ENCODE results near the gene KLHDC9.

KLHDC9 gene

DNA sequence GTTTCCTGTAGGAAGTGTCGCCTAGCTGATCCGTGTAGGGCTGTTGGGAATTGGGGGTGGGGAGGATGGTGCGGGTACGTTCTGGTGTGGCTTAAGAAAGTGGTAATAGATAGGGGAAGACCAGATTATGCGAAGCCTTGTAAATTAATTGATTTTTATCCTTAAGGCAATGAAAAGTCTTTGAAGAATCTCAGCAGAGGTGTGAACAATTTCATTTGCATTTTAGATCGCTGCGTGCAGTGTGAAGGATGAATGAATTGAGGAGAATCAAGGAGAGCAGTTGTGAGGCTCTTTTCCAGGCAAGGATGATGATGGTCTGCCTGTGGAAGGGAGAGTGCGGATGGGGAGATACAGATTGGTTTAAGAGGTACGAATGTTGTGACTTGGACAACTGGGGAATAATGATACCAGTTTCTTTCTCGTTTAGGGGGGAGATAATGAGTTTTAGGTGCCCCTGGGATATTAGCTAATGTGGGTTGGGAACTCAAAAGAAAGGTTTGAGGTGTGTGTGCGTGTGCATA is 35.1 kb downstream of the KLHDC9 start:
- no peak for DNase-seq

DNA sequence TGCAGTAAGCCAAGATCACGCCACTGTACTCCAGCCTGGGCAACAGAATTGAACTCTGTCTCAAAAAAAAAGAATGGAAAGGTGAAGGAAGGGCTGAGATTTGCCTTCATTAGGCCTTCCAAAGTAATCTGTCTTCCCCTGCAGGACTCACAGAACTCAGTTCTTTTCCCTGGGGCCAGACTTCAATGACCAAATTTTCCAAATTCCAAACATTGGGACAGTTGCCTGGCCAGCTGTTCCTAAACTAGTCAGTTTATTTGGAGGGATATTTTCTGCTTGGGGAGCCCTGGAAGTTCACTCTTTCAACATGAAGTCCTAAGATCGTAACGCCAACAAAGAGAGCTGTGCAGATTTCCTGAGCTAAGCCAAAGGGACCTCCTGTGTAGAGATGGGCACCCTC is 39.7 kb downstream of the KLHDC9 start:
- no peak for DNase-seq

DNA sequence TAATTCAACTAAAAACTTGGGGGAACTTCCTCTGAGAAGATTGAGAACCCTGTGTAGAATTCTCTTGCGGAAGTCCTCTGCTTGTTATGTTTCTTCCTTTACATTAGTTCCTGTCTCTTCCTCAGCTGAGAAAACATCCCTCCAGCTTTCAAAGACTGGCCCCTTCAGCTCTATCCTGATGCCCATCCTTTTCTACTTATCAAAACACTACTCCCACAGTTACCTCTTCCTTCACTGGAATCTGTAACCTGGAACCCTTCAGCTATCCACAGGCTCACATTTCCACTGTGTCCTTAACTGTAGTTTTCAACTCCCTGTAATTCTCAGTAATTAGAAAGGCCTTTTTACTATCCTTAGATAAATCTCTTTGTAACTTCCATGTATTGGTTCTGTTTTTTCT is 40.3 kb downstream of the KLHDC9 start:
- DNase-seq: no peak

DNA sequence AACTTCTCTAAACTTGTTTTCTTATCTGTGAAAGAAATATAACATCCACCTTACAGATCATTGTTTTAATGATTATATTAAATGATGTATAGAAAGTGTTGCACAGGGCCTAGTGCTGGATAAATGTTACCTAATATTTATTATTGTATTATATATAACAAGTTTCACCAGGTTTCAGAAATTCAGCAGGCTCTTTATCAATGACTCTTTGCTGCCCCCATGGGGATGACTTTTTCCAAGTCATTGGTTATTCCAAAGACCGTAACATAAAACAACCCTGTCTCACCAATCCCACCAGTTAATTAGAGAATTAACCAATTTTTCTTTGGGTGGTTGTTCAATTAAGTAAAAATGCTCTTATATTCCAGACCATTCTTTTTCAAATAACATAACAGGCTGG is 41.6 kb downstream of the KLHDC9 start:
- peak; percentile 68 for DNase-seq

DNA sequence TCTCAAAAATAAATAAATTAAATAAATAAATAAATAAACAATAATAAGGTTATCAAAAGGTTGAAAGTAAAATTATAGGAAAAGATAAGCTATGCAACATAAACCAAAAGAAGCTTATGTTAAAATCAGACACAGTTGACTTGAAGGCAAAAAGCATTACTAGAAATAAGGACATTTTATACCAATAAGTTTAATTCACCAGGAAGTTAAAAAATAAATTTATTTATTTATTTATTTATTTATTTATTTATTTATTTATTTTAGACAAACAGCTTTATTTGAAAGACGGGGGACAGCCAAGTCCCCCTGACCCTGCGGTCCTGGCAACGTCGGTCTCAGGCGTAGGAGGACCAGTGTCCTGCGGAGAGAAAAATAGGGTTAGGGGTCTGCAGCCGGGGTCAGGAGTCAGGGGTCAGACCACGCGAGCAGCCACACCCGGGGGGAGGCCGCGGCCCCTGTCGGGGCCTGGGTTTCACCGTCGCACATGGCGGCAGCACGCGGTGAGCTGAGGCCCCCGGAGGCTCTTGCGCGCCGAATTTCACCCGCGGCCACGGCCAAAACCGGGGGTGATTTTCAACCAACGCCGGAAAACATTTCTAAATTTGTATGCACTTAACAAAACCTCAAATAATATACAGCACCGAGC is 42.7 kb downstream of the KLHDC9 start:
- DNase-seq: no peak

DNA sequence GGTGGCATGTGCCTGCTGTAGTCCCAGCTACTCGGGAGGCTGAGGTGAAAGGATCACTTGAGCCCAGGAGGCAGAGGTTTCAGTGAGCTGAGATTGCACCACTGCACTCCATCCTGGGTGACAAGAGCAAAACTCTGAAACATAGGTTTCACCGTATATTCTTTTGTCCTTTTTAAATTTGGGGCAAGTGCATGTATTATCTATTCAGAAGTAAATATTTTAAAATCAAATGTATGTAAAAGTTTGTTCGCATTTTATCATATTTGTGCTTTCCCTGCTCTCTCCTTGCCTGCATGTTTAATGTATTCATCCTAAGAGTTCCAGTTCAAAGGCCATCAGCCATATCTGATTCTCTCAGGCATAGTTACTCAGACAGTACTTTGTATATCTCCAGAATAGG is 47.7 kb downstream of the KLHDC9 start:
- peak; percentile 19 for DNase-seq

All from NCI-H1694 (cell line).